Keratinocyte (primary cell): ENCODE measurements around the gene ENPP6. TPM values are rescaled to one million over a fixed set of nuclear protein-coding genes. Genes with fewer than 3 reads are reported as not detected.

Experiments
- DNase-seq: peaks from one replicate; pipeline ENCODE4 v3.0.0-alpha.2; 2011; ENCODE audit warnings: low read depth, missing footprints, low spot score
- FAIRE-seq: peaks from 2 replicates; lab custom pipeline; 2011; peaks lifted over from hg19 to GRCh38; lab: Jason Lieb, UNC
- H2AFZ ChIP-seq: 2 replicates; pipeline ENCODE4 v1.6.0; 2012; ENCODE audit warnings: low read length, control low read depth, inconsistent platforms; ENCODE audit not compliant: control insufficient read depth
- H3K27ac ChIP-seq: 2 replicates; pipeline ENCODE4 v1.5.1; 2011; ENCODE audit warnings: low read length; ENCODE audit not compliant: control insufficient read depth, insufficient read depth
- H3K27me3 ChIP-seq: 3 replicates; pipeline ENCODE4 v1.6.0; 2011; ENCODE audit warnings: low read length; ENCODE audit not compliant: control insufficient read depth, insufficient read depth; ENCODE audit errors: extremely low read depth
- H3K36me3 ChIP-seq, 2 experiments: 2 replicates in 1 of 2; 3 replicates in 1 of 2; pipeline ENCODE4 v1.5.1; 2011; ENCODE audit warnings: low read length in 2 of 2, mild to moderate bottlenecking in 1 of 2; ENCODE audit not compliant: control insufficient read depth in 2 of 2, insufficient read depth in 2 of 2; ENCODE audit errors: extremely low read depth in 1 of 2
- H3K4me1 ChIP-seq: 3 replicates; pipeline ENCODE4 v1.5.1; 2011; ENCODE audit warnings: low read length; ENCODE audit not compliant: control insufficient read depth, insufficient read depth; ENCODE audit errors: extremely low read depth
- H3K4me2 ChIP-seq: 3 replicates; pipeline ENCODE4 v1.6.0; 2011; ENCODE audit warnings: low read depth, low read length; ENCODE audit not compliant: control insufficient read depth, insufficient read depth; ENCODE audit errors: extremely low read depth
- H3K4me3 ChIP-seq, 3 experiments: fragments of 200-600 bp in 1 of 3; sonication (generic) in 1 of 3; 2 replicates in 2 of 3; 3 replicates in 1 of 3; pipeline ENCODE4 v1.5.1; 2011 to 2016; ENCODE audit warnings: low read length in 3 of 3, mild to moderate bottlenecking in 3 of 3, control low read depth in 2 of 3, inconsistent platforms in 1 of 3, low read depth in 1 of 3, mixed read lengths in 1 of 3, mixed run types in 1 of 3, moderate library complexity in 1 of 3; ENCODE audit not compliant: control insufficient read depth in 2 of 3, insufficient read depth in 2 of 3; ENCODE audit errors: extremely low read depth in 1 of 3
- H3K79me2 ChIP-seq: 2 replicates; pipeline ENCODE4 v1.6.0; 2012; ENCODE audit warnings: low read length; ENCODE audit not compliant: control insufficient read depth, insufficient read depth
- H3K9ac ChIP-seq: 3 replicates; pipeline ENCODE4 v1.6.0; 2011; ENCODE audit warnings: low read length; ENCODE audit not compliant: control insufficient read depth, insufficient read depth; ENCODE audit errors: extremely low read depth
- H3K9me1 ChIP-seq: 3 replicates; pipeline ENCODE4 v1.6.0; 2011; ENCODE audit warnings: low read length; ENCODE audit not compliant: control insufficient read depth, insufficient read depth; ENCODE audit errors: extremely low read depth
- H3K9me3 ChIP-seq: 2 replicates; pipeline ENCODE4 v1.5.1; 2012; ENCODE audit warnings: low read depth, low read length; ENCODE audit not compliant: control insufficient read depth
- H4K20me1 ChIP-seq: 3 replicates; pipeline ENCODE4 v1.6.0; 2011; ENCODE audit warnings: low read length; ENCODE audit not compliant: control insufficient read depth, insufficient read depth; ENCODE audit errors: extremely low read depth
- EZH2 ChIP-seq: IDR thresholded peaks from one replicate; pipeline ENCODE4 v1.6.1; 2012; ENCODE audit warnings: inconsistent platforms, mild to moderate bottlenecking, low read length, moderate library complexity
- dilution Hi-C: fragments of 300-500 bp; cut with MboI; formaldehyde crosslinking; loops from one replicate; pipeline ENCODE4 v1.7.0; 2020; ENCODE audit warnings: low sequenced_read_pairs; ENCODE audit not compliant: extremely low pct_ligation_motif_present
- polyA plus RNA-seq, 5 experiments: library from polyadenylated mRNA; depleted of rRNA in 3 of 5; stranded (reverse) in 3 of 5; stranded (forward) in 1 of 5; unstranded in 1 of 5; fragments of >200 nt; gene quantifications; 1 replicate in 1 of 5; 2 replicates in 3 of 5; 3 replicates in 1 of 5; pipeline versions ENCODE4 v1.2.1 to v1.2.3, GENCODE V29; 2011 to 2012; ENCODE audit warnings: missing spikeins in 2 of 5, low read depth in 1 of 5, low replicate concordance in 1 of 5
- TF ChIP-seq, protein P1 (sequence below), 3 experiments: IDR thresholded peaks in 1 of 3; conservative IDR thresholded peaks in 1 of 3; optimal IDR thresholded peaks in 1 of 3; 2 replicates in 2 of 3; 3 replicates in 1 of 3; pipeline versions ENCODE3 to v1.5.1; 2011; ENCODE audit warnings: low read length in 3 of 3, mild to moderate bottlenecking in 3 of 3, moderate library complexity in 2 of 3, control low read depth in 1 of 3, inconsistent platforms in 1 of 3; ENCODE audit not compliant: insufficient read depth in 2 of 3; ENCODE audit errors: extremely low read depth in 1 of 3

Gene ENPP6
- polyA plus RNA-seq, 1 donor (not counting 4 experiments of a cell fraction or from before 2014, with no cell fraction given), result not detected

- no peaks in the 10 kb centered on the region for H3K36me3 ChIP-seq
- no peak overlapping the region for H3K4me3 ChIP-seq
- no peaks in the 10 kb centered on the region for H3K9me1 ChIP-seq
- TF ChIP-seq, protein P1, sequence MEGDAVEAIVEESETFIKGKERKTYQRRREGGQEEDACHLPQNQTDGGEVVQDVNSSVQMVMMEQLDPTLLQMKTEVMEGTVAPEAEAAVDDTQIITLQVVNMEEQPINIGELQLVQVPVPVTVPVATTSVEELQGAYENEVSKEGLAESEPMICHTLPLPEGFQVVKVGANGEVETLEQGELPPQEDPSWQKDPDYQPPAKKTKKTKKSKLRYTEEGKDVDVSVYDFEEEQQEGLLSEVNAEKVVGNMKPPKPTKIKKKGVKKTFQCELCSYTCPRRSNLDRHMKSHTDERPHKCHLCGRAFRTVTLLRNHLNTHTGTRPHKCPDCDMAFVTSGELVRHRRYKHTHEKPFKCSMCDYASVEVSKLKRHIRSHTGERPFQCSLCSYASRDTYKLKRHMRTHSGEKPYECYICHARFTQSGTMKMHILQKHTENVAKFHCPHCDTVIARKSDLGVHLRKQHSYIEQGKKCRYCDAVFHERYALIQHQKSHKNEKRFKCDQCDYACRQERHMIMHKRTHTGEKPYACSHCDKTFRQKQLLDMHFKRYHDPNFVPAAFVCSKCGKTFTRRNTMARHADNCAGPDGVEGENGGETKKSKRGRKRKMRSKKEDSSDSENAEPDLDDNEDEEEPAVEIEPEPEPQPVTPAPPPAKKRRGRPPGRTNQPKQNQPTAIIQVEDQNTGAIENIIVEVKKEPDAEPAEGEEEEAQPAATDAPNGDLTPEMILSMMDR (optimal IDR thresholded peaks at IDR 0.05 in 1 of 3, IDR thresholded peaks at IDR 0.05 in 1 of 3, conservative IDR thresholded peaks at IDR 0.05 in 1 of 3; ENCODE audit: extremely low read depth in 1 of 3, insufficient read depth in 2 of 3, low read length in 3 of 3), result no peak
- no peak for TF ChIP-seq EZH2
- no peak for DNase-seq
- H3K4me2 ChIP-seq, result no peak overlapping the region
- no peak for FAIRE-seq
- dilution Hi-C loops, result no loop called here
- H3K9me3 ChIP-seq, result no peaks in the 10 kb centered on the region
- no peaks in the 10 kb centered on the region for H4K20me1 ChIP-seq
- H3K9ac ChIP-seq, result no peak overlapping the region
- H3K79me2 ChIP-seq, result no peaks in the 10 kb centered on the region
- H3K27me3 ChIP-seq, result no peaks in the 10 kb centered on the region
- no peaks in the 10 kb centered on the region for H3K4me1 ChIP-seq
- H2AFZ ChIP-seq, result no peak overlapping the region
- H3K27ac ChIP-seq, result no peak overlapping the region
Observed at GRCh38 chr4:184255361-184255760, 37.7 kb upstream of the ENPP6 start.

DNA sequence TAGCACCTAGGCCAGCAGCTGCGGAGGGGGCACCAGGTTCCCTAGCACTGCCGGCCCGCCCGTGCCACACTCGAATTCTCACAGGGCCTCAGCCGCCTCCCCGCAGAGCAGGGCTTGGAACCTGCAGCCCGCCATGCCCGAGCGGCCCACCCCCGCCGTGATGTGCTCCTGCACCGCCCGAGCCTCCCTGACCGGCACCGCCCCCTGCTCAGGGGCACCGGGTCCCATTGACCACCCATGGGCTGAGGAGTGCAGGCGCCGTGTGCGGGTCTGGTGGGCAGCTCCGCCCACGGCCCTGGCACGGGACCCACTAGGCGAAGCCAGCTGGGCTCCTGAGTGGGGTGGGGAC lies 35.4 kb upstream of the ENPP6 start:
- no peak overlapping the region for H3K27ac ChIP-seq
- FAIRE-seq, result no peak
- dilution Hi-C loops, result no loop called here
- DNase-seq, result no peak
- no peak overlapping the region for H3K4me3 ChIP-seq
- H3K79me2 ChIP-seq, result no peaks in the 10 kb centered on the region
- no peak overlapping the region for H2AFZ ChIP-seq
- no peak for TF ChIP-seq EZH2
- TF ChIP-seq, protein P1 (optimal IDR thresholded peaks at IDR 0.05 in 1 of 3, IDR thresholded peaks at IDR 0.05 in 1 of 3, conservative IDR thresholded peaks at IDR 0.05 in 1 of 3; ENCODE audit: extremely low read depth in 1 of 3, insufficient read depth in 2 of 3, low read length in 3 of 3), result no peak
- no peaks in the 10 kb centered on the region for H3K4me1 ChIP-seq
- no peak overlapping the region for H3K4me2 ChIP-seq
- H3K9ac ChIP-seq, result no peak overlapping the region
- no peaks in the 10 kb centered on the region for H3K36me3 ChIP-seq
- no peaks in the 10 kb centered on the region for H3K27me3 ChIP-seq
- no peaks in the 10 kb centered on the region for H3K9me3 ChIP-seq
- H4K20me1 ChIP-seq, result no peaks in the 10 kb centered on the region
- H3K9me1 ChIP-seq, result no peaks in the 10 kb centered on the region
